ENCODE measurements around the gene ALG3.
A peak's percentile ranks its signal among the peaks of the same experiment; 100 is the strongest.

Gene ALG3

DNA sequence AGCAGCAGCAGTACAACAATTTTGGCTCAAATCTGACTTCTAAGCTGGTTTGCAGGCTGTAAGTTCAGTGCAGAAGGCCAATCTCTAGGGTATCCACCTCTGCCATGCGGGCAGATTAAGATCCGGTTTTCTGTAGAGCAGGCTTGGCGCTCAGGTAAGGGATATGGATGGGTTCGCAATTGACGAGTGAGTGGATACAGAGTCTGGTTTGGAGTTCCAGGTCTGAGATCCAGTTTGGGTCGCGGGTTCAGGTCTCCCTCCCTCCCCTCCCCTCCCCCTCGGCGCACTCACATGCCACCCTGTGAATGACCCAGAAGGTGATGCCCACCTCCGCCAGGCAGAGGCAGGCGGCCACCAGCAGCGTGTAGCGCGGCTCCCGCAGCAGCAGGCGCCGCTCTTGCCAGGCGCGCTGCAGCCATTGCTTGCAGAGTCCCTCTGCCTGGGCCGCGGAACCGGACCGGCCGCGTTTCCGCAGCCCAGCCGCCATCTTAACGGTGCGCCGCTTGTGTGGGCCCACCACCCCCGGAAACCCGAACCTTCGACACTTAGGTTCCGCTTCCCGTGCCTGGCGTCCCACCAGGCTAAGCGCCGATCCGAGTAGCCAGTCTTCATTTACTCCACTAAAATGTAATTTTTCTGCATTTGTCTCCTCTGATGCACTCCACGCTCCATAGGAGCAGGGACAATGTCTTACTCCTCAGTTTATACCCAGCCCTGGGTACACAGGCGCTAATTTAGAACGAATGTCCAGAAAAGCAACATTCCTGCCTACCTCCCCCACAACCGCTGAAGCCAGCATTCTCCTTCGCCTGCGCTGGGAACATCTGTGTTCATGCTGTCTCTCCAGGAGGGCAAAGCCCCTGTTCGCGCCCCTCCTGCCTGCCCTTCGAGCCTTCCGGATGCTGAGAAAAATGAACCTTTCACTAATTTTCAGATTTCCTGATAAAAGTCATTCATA lies at the start of gene ALG3:
Gene ALG3, minus strand, starts transcription at position 509 of the 958 bp plus-strand sequence. Its CDS starts 22 bp downstream, at position 487.
- ChIA-PET POLR2A (no interaction called here), CTCF (no interaction called here)
- DNase-seq (ENCODE audit: extremely low spot score) = peak; percentile 62
- TF ChIP-seq L3MBTL2 (conservative IDR thresholded peaks at IDR 0.05) (peak; percentile 59; the same call in 1 of the 2 replicates), CTBP1 (IDR thresholded peaks at IDR 0.05; ENCODE audit: borderline replicate concordance) (peak; percentile 65; the same call in 1 of the 2 replicates), FOXM1 (IDR thresholded peaks at IDR 0.05; ENCODE audit: borderline replicate concordance) (0 out of 2 replicates have a peak, but pooled peaks have one; percentile 14), BHLHE40 (IDR thresholded peaks at IDR 0.05; ENCODE audit: borderline replicate concordance) (no peak), ELF4 (IDR thresholded peaks at IDR 0.05) (peak; percentile 71), NFRKB (IDR thresholded peaks at IDR 0.05) (peak; percentile 69), LEF1 (IDR thresholded peaks at IDR 0.05; ENCODE audit: borderline replicate concordance) (no peak), FOXA1 (IDR thresholded peaks at IDR 0.05) (no peak), FOXK2 (IDR thresholded peaks at IDR 0.05) (no peak)

DNA sequence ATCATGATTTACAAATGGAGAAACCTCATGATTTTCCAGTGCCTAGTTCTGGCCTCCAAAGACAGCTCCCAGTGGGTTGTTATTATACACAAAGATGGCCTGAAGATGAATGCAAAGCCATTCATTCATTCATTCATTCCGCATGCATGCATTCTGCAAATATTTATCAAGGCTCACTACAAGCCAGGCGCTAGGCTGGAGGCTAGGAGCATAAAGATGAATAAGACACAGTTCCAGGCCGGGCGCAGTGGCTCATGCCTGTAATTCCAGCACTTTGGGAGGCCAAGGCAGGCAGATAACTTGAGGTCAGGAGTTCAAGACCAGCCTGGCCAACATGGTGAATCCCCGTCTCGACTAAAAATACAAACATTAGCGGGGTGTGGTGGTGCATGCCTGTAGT lies 47.9 kb upstream of the ALG3 start:
- CTCF ChIA-PET = no interaction called here
- no peak for TF ChIP-seq FOXM1 (IDR thresholded peaks at IDR 0.05; ENCODE audit: borderline replicate concordance)
- TF ChIP-seq SP1 (IDR thresholded peaks at IDR 0.05) = no peak
- TF ChIP-seq ELF4 (IDR thresholded peaks at IDR 0.05) = no peak
- TF ChIP-seq HDGF (IDR thresholded peaks at IDR 0.05; ENCODE audit: borderline replicate concordance) = no peak
- no peak for TF ChIP-seq ARNT (IDR thresholded peaks at IDR 0.05)
- no peak for TF ChIP-seq TARDBP (IDR thresholded peaks at IDR 0.05)
- no peak for TF ChIP-seq SUZ12 (IDR thresholded peaks at IDR 0.05)
- no peak for TF ChIP-seq ZNF384 (IDR thresholded peaks at IDR 0.05)
- TF ChIP-seq BHLHE40 (IDR thresholded peaks at IDR 0.05; ENCODE audit: borderline replicate concordance) = no peak
- no peak for TF ChIP-seq LEF1 (IDR thresholded peaks at IDR 0.05; ENCODE audit: borderline replicate concordance)
- TF ChIP-seq FOXA1 (IDR thresholded peaks at IDR 0.05) = no peak
- no peak for TF ChIP-seq FOXK2 (IDR thresholded peaks at IDR 0.05)
- TF ChIP-seq L3MBTL2 (conservative IDR thresholded peaks at IDR 0.05) = no peak
- POLR2A ChIA-PET = no interaction called here
- DNase-seq (ENCODE audit: extremely low spot score) = no peak

DNA sequence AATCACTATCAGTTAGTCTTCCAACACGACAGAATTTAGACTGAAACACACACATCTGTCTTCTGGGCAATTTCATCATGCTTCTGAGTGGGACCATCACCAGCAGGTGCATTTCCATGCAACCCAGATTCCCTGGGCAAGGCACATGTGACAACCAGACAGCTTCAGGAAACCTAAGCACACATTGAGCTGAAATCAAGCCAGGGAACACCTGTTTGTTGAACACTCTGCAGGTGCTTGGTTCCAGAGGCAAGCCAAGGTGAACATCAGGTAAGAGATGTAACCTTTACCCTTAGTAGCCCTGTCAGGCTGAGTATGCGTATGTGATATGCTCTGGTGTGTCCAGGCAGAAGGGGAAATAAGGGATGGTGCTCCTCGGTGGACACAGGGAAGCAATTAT lies 47.0 kb upstream of the ALG3 start:
- POLR2A ChIA-PET = no interaction called here
- DNase-seq (ENCODE audit: extremely low spot score) = no peak
- TF ChIP-seq LEF1 (IDR thresholded peaks at IDR 0.05; ENCODE audit: borderline replicate concordance) (no peak), FOXM1 (IDR thresholded peaks at IDR 0.05; ENCODE audit: borderline replicate concordance) (no peak)
- CTCF ChIA-PET = no interaction called here

DNA sequence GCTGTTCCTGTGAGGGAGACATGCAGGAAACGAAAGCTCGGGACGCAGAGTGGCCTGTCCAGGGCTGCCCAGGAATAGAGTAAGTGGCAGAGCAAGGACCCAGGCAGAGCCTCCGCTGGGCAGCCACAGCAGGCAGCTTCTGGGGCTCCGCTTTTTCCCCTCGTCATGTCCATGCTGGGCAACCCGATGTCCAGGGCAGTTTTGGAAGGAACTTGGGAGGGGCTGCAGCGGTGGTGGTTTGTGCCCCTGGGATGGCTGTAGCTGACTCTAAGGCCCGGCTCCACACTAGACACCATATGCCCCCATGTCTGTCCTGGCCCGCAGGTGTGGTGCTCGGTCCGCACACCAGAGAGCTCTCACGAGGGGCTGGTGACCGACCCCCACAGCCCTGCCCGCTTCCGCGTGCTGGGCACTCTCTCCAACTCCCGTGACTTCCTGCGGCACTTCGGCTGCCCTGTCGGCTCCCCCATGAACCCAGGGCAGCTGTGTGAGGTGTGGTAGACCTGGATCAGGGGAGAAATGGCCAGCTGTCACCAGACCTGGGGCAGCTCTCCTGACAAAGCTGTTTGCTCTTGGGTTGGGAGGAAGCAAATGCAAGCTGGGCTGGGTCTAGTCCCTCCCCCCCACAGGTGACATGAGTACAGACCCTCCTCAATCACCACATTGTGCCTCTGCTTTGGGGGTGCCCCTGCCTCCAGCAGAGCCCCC lies 43.1 kb upstream of the ALG3 start:
- CTCF ChIA-PET = no interaction called here

DNA sequence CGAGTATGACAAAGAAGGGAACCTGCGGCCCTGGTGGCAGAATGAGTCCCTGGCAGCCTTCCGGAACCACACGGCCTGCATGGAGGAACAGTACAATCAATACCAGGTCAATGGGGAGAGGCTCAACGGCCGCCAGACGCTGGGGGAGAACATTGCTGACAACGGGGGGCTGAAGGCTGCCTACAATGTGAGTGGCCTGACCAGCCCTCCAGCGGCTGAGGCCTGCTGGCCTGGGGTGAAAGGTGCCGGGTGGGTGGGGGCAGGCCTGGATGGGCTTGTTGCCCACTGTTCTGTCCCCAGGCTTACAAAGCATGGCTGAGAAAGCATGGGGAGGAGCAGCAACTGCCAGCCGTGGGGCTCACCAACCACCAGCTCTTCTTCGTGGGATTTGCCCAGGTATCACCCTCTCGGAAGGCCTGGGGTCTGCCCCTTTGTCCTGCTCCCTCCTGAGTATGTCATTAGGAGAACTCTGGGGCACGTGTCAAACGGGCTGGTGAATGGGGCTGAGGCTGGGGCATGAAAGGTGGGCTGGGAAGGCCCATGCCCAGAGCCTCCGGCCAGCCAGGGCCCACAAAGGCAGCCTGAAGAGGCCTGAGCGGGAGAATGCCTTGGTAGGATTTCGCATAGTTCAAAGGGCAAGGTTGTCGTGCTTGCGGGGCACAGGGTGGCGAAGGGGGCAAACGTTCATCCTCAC lies 42.4 kb upstream of the ALG3 start:
- CTCF ChIA-PET = no interaction called here
- POLR2A ChIA-PET = no interaction called here
- DNase-seq (ENCODE audit: extremely low spot score) = no peak
- TF ChIP-seq BHLHE40 (IDR thresholded peaks at IDR 0.05; ENCODE audit: borderline replicate concordance) (no peak), ARNT (IDR thresholded peaks at IDR 0.05) (no peak), FOXA1 (IDR thresholded peaks at IDR 0.05) (no peak), L3MBTL2 (conservative IDR thresholded peaks at IDR 0.05) (no peak)
- TF ChIP-seq, protein P1, sequence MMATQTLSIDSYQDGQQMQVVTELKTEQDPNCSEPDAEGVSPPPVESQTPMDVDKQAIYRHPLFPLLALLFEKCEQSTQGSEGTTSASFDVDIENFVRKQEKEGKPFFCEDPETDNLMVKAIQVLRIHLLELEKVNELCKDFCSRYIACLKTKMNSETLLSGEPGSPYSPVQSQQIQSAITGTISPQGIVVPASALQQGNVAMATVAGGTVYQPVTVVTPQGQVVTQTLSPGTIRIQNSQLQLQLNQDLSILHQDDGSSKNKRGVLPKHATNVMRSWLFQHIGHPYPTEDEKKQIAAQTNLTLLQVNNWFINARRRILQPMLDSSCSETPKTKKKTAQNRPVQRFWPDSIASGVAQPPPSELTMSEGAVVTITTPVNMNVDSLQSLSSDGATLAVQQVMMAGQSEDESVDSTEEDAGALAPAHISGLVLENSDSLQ (IDR thresholded peaks at IDR 0.05) = no peak

More for the DNA sequence above, 43.1 kb upstream of the ALG3 start:
- POLR2A ChIA-PET = no interaction called here
- no peak for TF ChIP-seq ARNT (IDR thresholded peaks at IDR 0.05)
- TF ChIP-seq L3MBTL2 (conservative IDR thresholded peaks at IDR 0.05) = no peak
- no peak for TF ChIP-seq FOXA1 (IDR thresholded peaks at IDR 0.05)
- no peak for TF ChIP-seq BHLHE40 (IDR thresholded peaks at IDR 0.05; ENCODE audit: borderline replicate concordance)
- no peak for TF ChIP-seq HDGF (IDR thresholded peaks at IDR 0.05; ENCODE audit: borderline replicate concordance)
- TF ChIP-seq TARDBP (IDR thresholded peaks at IDR 0.05) = no peak
- TF ChIP-seq SP1 (IDR thresholded peaks at IDR 0.05) = no peak
- no peak for TF ChIP-seq LEF1 (IDR thresholded peaks at IDR 0.05; ENCODE audit: borderline replicate concordance)
- no peak for TF ChIP-seq FOXK2 (IDR thresholded peaks at IDR 0.05)
- TF ChIP-seq, protein P1 (IDR thresholded peaks at IDR 0.05) = no peak
- no peak for TF ChIP-seq ZNF384 (IDR thresholded peaks at IDR 0.05)
- no peak for TF ChIP-seq FOXM1 (IDR thresholded peaks at IDR 0.05; ENCODE audit: borderline replicate concordance)
- no peak for TF ChIP-seq ELF4 (IDR thresholded peaks at IDR 0.05)
- TF ChIP-seq CTBP1 (IDR thresholded peaks at IDR 0.05; ENCODE audit: borderline replicate concordance) = no peak
- no peak for TF ChIP-seq NFRKB (IDR thresholded peaks at IDR 0.05)
- TF ChIP-seq SUZ12 (IDR thresholded peaks at IDR 0.05) = no peak
- no peak for DNase-seq (ENCODE audit: extremely low spot score)

DNA sequence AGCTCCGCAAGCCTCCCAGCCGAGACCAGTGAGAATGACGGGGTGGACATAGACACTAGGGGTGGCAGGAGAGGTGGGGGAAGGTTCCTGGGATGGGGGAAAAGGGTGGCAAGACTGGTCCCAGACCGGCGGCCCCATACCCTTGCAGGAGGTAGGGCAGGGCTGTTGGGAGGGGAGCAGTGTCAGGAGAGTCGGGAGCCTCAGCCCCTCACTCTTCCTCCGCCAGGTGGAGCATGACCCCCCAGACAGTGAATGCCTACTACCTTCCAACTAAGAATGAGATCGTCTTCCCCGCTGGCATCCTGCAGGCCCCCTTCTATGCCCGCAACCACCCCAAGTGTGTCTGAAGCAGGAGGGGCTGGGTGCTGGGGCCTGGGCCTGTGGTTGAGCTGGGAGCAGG lies 41.6 kb upstream of the ALG3 start:
- POLR2A ChIA-PET = no interaction called here
- DNase-seq (ENCODE audit: extremely low spot score) = no peak
- CTCF ChIA-PET = no interaction called here
- no peak for TF ChIP-seq HDGF (IDR thresholded peaks at IDR 0.05; ENCODE audit: borderline replicate concordance)
- TF ChIP-seq SUZ12 (IDR thresholded peaks at IDR 0.05) = no peak
- no peak for TF ChIP-seq CTBP1 (IDR thresholded peaks at IDR 0.05; ENCODE audit: borderline replicate concordance)
- TF ChIP-seq NFRKB (IDR thresholded peaks at IDR 0.05) = no peak
- TF ChIP-seq FOXA1 (IDR thresholded peaks at IDR 0.05) = no peak
- no peak for TF ChIP-seq ELF4 (IDR thresholded peaks at IDR 0.05)
- TF ChIP-seq L3MBTL2 (conservative IDR thresholded peaks at IDR 0.05) = no peak
- no peak for TF ChIP-seq SP1 (IDR thresholded peaks at IDR 0.05)
- no peak for TF ChIP-seq ZNF384 (IDR thresholded peaks at IDR 0.05)
- no peak for TF ChIP-seq ARNT (IDR thresholded peaks at IDR 0.05)

Data from HEK293T (cell line).